ENCODE results near the gene MTAP.

DNA sequence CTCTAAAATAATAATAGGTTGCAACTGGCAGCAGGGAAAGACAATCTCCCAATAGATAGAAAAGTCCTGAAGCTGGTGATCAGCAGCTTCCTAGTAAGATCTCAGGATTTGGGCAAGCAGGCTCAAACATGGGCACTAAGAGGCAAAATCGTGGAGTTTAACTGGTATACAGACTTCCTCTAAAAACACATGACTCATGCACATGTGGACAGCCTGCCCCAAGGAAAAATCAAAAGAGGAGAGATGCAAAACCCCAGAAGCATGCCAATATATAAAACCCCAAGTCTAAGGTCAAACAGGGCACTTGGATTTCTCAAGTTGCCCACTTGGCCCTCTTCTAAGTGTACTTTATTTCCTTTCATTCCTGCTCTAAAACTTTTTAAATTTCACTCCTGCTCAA, 129.0 kb downstream of the MTAP start:
- TF ChIP-seq, protein P1, sequence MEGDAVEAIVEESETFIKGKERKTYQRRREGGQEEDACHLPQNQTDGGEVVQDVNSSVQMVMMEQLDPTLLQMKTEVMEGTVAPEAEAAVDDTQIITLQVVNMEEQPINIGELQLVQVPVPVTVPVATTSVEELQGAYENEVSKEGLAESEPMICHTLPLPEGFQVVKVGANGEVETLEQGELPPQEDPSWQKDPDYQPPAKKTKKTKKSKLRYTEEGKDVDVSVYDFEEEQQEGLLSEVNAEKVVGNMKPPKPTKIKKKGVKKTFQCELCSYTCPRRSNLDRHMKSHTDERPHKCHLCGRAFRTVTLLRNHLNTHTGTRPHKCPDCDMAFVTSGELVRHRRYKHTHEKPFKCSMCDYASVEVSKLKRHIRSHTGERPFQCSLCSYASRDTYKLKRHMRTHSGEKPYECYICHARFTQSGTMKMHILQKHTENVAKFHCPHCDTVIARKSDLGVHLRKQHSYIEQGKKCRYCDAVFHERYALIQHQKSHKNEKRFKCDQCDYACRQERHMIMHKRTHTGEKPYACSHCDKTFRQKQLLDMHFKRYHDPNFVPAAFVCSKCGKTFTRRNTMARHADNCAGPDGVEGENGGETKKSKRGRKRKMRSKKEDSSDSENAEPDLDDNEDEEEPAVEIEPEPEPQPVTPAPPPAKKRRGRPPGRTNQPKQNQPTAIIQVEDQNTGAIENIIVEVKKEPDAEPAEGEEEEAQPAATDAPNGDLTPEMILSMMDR (IDR thresholded peaks at IDR 0.05) = no peak
- no peak for TF ChIP-seq POLR2A (IDR thresholded peaks at IDR 0.05)
